GDM1 (cell line): Measurements from ENCODE around the gene PTPRD.

ENCODE experiments used
- DNase-seq: peaks from one replicate; lab custom pipeline; 2025; lab: John Stamatoyannopoulos, UW

PTPRD gene

GRCh38 chr9:8381601-8382000 lies 2231.2 kb downstream of the PTPRD start:
- no peak for DNase-seq

- no peak for DNase-seq
Measured at GRCh38 chr9:8374471-8374870, 2238.3 kb downstream of the PTPRD start.

DNA sequence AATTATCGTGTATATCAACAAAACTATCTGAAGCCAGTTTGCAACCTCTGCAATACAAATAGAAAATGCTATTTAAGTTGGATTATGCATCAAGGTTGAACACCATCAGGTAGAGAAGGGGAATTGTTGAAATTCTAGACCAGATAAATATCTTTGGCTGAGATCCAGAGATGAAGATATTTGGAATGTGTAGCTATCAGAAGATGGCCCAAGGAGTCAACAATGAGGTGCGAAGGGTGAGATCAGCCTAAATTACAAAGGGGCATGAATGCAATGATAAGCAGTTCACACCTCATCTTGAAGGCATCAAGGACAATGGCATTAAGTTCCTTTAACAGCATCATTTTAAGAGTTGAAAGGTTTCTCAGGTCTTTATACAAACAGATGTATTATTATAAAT lies 2241.1 kb downstream of the PTPRD start:
- DNase-seq: no peak

DNA sequence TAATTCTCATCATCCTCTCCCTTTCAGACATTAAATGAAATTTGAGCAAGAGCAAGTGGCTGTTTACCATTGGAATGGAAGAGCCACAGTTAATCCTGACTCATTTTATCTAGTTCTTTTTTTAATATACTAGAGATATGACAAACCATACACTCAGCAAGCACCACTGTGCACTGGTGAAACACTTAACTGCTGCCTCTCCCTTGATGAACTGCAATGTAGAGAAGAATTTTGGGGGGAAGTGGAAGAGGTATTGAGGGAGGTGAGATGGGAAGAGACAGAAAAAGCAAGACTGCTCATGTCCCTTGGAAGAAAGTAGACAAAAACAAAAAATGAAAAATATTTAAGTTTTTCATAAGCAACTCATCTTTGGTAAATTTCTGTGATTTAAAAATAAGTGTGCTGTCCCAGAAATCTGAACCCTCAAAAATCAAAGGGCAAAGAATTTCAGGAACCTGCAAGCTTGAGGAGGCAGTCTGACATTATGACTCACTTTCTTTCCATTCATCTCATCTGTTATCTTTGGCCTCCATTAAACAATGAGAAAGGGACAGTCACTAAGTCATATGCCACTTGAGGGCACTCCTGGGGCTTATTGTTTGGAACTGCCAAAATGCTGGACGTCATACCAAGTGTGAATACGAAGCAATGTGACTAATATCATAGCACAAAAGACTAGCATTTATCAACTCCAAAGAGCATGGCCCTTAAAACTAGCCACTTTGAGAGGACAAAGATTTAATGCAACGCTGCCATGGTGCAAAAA lies 2246.5 kb downstream of the PTPRD start:
- DNase-seq: no peak

DNA sequence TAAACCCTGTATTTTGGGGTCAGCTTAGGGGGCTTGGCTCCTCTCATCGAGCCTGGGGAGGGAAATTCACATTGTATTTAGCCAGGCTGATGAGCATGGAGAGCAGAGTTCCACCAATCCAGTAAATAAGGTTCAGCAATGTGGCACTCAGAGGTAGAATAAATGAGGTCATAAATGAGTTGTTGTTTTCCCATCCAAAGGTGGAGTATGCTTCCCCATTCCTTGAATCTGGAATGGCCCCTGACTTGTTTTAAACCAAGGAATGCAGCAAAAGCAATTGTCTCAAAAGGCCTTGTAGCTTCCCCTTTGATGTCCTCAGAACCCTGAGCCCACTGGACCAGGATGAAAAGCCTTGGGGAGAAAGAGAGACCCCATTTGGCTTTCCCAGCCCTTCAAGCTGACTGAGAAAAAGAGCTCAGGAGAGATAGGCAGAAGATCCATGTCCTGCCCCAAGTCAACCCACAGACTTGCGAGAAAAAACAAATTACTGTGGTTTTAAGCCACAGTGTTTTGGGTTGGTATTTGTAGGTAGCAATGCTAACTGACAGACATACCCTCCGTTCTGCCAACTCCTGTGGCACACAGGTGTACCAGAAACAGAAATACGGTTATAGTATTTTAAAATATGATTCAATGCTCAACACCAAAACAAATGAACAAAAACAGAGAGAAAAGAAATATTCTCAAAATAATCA lies 2247.2 kb downstream of the PTPRD start:
- DNase-seq: no peak

DNA sequence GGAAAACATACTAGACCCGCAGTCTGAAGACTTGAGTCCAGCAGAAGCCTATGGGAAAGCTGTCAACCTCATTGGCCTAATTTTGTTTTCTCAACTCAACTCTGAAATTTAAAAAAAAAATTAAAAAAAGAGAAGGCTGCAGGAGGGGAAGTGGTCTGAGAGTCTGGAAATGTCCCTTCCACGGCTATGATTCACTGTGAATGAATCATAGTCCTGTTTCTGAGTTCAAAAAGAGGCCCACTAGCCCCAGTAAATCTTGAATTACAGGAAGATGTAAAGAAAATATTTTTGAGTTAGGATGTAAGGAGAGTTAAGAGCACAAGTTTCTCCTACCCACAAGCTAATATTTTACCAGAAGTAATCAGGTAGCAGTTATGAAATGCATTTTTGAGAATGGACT lies 2247.8 kb downstream of the PTPRD start:
- DNase-seq: no peak

DNA sequence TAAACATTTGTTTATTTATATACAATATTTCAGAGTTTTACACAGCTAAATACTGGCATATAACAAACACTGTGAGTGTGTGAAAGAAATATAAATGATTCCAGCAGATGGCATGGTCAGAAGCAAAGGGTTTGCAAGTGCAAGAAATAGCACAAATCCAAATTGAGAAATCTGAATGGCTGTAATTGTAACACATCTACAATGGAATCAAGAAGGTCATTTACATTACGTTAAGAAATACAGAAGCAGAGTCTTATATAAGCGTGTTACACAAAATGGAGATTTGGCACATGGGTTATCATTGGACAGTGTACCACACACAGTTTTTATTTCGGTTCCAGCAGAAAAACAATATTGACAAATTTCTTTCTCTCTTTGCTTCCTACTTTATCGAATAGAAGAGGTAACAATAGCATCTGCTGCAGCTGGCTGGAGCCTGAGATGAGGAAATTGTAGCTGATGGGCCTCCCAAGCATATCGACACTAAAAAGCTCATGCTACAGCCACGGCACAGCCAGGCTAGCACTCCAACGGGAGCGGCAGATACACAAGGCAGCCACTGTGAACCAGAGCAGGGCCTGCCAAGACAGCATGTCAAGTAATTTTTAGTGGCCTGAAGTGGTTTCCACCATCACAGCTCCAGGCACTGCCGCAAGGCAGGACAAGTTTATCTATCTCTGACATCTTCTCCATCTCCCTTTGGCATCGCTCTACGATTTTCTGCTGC lies 2248.6 kb downstream of the PTPRD start:
- DNase-seq: no peak

DNA sequence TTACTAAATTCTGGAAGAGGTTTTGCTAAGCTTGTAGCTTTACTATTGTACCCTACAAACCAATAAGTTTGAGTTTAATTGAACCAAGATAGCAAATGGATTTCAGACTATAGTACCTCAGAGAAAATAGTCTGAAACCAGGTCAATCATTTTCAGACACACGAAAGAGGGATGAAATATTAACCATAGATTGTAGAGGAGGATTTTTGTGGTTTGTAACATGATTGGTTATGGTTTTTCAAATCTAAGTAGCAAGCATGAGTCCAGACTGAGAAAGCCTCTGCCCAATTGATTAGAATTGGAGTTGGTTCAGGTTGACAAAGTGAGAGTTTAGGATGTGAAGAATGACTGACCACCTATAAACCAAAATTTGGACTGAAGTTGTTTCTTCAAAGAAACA lies 2250.6 kb downstream of the PTPRD start:
- DNase-seq: no peak

DNA sequence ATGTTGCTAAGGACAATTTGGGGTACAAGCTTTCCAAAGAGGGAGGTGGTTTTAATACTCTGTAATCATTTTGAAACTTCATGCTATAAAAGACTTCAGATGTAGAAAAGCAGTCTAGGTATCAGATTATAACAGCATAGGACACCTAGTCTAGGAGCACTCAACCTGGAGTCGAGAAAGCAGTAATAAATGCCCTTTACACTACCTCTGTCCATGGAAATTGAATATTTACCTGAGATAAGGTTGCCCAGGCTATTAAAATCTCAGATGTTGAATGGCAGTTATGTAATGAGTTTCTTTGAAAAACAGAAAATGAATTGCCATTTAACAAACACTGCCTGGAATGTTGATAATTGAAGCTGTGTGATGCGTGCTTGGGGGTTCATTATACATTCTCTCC lies 2251.4 kb downstream of the PTPRD start:
- DNase-seq: no peak

DNA sequence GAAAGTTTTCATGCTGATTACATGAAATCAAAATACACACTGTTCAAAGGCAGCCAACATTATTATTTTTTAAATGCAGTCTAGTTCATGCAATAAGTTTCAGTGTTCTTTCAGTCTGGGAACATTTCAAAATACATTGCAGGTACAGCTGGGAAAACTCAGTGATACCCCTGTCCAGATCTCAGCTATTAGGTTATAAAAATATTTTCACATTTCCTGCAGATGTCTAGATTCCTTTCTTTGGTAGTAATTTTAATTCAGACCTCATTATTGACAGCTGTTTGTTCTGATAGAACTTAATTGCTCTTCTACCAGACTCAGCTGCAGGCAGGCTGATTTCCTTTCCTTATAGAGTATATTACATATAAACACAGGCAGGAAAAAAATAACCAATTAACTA lies 2256.4 kb downstream of the PTPRD start:
- DNase-seq: no peak

GRCh38 chr9:8351436-8351835 lies 2261.4 kb downstream of the PTPRD start:
- no peak for DNase-seq

DNA sequence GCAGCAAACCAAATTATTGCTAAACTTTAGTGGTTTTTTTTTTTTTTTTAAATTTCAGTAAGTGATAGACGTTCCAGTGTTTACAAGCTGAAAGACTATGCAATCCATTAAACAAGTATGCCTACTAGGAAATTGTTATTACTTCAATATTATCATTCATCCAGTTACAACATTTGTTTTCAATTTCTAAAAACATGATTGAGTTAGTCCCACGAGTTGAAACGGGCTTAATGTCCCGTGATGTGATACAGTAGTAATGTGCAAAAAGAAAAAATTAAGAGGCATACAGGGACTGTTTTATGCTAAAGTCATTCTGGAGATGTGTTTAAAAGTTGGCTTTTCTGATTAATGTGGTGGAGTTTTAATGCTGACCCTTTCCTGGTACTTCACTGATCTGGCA lies 2262.9 kb downstream of the PTPRD start:
- DNase-seq: no peak

DNA sequence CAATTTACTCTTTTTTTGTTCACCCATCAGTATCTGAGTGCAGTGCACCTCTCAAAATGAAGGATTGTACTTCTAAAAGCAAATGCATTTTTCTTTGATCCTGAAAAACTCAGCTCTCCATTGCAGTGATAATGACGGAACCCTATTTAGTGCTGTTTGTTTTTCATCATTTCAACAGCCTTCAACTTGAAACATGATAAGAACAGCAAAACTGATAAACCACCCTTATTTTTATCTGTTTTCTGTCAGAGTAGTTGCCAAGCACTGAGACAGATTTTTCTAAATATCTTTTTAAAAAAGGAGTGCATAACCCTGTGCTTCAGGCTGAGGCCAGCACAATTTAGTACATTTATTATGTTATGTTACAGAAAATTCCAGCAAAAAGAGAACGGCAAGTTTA lies 2263.4 kb downstream of the PTPRD start:
- DNase-seq: no peak

GRCh38 chr9:8348756-8349155 lies 2264.0 kb downstream of the PTPRD start:
- no peak for DNase-seq

DNA sequence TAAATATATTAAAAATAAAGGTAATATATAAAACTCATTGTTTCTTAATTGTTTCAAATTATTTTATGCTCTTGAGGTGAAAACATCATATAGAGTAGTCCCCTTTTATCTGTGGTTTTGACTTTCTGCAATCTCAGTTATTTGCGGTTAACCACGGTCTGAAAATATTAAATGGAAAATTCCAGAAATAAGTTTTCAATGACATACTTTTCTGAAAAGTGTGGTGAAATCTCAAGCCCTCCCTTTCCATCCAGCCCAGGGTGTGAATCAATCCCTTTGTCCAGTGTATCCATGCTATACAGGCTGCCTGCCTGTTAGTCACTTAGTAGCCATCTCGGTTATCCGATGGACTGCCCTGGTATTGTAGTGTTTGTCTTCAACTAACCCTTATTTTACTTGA lies 2266.5 kb downstream of the PTPRD start:
- DNase-seq: no peak

DNA sequence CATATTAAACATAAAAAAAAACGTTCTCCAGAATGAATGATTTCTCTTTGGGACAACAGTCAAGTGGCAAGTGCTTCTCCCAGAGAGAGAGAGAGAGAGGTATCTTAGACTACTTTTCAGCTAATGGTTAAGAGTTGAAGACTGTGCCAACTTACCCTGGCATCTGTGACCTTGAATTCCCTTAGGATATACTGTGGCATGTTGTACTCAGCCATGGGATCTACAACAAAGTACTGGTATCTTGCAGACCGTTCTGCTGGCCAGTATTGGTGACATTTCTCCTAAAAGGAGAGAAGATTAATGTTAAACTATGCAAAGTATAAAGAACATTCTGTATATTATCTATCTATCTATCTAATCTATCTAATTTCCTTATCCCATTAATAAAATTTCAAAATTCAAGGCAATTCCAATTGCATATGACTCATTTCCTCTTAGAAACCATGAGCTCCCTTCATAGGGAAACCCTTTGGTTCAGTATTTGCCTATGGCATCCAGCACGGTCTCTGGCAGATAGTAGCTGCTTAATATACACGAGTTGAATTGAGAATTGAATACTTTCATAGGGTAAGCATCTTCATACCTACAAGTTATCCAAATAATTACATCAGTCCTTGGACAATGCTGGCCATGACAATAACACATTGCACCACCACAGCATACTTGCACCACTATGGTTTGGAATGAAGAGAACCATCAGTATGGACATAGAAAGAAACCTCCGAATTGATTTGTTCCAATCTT lies 2273.9 kb downstream of the PTPRD start:
- no peak for DNase-seq

DNA sequence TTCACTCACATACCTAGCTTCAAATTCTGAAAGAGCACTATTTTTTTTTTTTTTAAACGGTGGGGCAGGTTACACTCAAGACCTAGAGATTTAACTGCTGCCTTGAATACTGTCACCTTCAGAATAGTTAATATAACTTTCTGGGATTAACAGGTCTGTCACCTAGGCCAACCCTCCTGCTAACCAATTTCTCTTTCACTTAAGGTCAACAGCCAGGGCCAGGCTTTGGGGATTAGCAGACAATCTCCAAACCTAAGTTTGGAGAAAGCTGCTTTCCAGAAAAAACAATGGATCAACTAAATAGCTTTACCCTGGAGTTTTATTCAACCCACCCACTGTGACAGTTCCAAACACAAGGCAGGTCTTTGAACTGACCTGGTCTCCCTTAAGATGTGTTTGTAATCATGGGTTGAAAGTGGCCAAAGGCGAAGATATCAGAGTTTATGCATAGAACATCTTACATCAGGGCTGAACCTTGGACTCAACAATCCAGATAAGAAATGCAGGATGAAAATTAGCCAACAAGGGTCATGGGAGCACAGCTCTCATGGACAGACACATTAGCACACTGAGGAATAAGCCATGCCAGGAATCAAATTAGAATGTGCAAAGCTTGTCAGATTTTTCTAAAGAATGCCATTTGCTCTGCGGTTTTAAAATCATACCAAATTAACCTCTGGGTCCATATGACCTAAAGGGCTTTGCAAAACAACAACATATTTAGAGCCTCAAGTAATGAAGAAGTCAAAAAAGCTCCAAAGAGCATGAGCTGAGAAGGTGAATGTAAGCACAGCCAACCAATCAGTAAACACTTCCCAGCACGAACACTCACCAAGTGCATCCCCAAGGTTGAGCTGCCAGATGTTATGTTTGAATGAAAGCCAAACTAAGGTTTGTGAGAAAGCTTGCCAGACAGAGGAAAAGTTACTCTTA lies 2274.7 kb downstream of the PTPRD start:
- DNase-seq: no peak

- DNase-seq: no peak
Measured at GRCh38 chr9:8332871-8333270, 2279.9 kb downstream of the PTPRD start.

DNA sequence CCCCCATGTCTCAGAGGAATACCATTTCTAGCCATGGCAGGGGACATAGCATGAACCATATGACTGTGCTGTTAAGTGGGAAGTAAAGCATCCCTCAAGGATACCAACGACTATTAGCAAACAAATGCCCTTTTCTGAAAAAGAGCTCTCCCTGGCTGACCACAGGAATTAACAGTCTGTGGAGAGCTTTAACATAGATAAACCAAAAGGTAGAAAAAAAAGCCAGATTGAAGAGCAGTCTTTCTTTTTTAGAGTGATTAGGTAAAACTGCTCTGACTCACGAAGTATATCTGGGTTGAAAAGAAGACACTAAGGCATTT lies 2280.5 kb downstream of the PTPRD start:
- DNase-seq: no peak

DNA sequence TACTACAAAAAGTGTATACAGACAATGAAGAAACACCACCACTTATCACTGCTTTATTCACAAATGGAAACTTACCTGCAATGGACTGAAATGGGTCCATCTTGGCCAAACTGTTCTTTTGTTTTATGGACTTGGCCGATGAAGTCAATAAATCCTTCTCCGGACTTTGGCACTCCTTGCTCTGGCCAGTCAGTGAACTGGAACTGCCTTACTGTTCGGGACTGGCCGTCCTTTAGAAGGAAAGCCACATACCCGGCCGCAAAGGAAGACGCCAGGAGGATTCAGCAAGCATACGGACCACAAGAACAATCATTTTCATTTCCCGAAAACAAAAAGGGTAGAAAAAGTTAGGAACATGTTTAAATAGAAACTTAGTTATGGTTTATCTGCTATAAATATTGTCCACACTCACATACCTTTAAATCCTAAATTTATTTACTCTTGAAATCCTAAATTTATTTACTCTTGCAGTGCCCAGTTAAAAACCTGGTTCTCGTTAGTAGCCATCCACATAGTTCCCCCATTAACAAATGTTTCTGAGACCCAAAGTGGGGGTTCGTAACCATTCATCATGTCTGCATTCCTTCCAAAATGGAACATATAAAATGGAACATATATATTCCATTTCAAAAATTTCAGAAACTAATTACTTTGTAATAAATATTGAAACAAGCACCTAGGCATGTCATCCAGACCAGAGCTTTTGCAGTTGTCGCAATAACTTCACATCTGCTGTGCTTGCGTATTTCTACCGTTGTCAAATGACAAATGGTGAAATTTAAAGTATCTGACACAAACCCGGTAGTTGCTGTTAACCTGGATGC lies 2281.1 kb downstream of the PTPRD start:
- DNase-seq: no peak
